NCI-H748 treated with DMSO at 0.1 percent for 48 hours (cell line): ENCODE measurements around the gene PRRT3.

Experiments
- DNase-seq: peaks from one replicate; lab custom pipeline; 2025; lab: John Stamatoyannopoulos, UW

Gene PRRT3

GRCh38 chr3:9951962-9952805 lies at the start of gene PRRT3:
TSS of gene PRRT3 (minus strand) at chr3:9952408. CDS start at chr3:9950115, 2,293 bp downstream.
- DNase-seq, result no peak

- DNase-seq, result no peak
Measured at GRCh38 chr3:10000686-10001085, 48.5 kb upstream of the PRRT3 start.

GRCh38 chr3:9994086-9994844 lies 42.1 kb upstream of the PRRT3 start:
- DNase-seq, result no peak

GRCh38 chr3:9986230-9986725 lies 34.1 kb upstream of the PRRT3 start:
- peak; percentile 46 for DNase-seq

- DNase-seq, result no peak
Measured at GRCh38 chr3:9980251-9980650, 28.0 kb upstream of the PRRT3 start.

GRCh38 chr3:9978710-9979305 lies 26.6 kb upstream of the PRRT3 start:
- no peak for DNase-seq

GRCh38 chr3:9976721-9977709 lies 24.8 kb upstream of the PRRT3 start:
- no peak for DNase-seq

GRCh38 chr3:9970020-9970652 lies 17.9 kb upstream of the PRRT3 start:
- DNase-seq, result no peak

GRCh38 chr3:9969632-9970019 lies 17.4 kb upstream of the PRRT3 start:
- DNase-seq, result no peak

GRCh38 chr3:9966841-9967240 lies 14.6 kb upstream of the PRRT3 start:
- no peak for DNase-seq

GRCh38 chr3:9965200-9965875 lies 13.1 kb upstream of the PRRT3 start:
- no peak for DNase-seq

GRCh38 chr3:9957214-9957613 lies 5.0 kb upstream of the PRRT3 start:
- no peak for DNase-seq

- no peak for DNase-seq
Measured at GRCh38 chr3:9955611-9956352, 3.6 kb upstream of the PRRT3 start.

- DNase-seq, result no peak
Measured at GRCh38 chr3:9955067-9955502, 2.9 kb upstream of the PRRT3 start.

- no peak for DNase-seq
Measured at GRCh38 chr3:9951598-9951961, 628 bp downstream of the PRRT3 start.

- DNase-seq, result no peak
Measured at GRCh38 chr3:9951126-9951525, 1.1 kb downstream of the PRRT3 start.

- DNase-seq, result no peak
Measured at GRCh38 chr3:9949626-9950025, 2.6 kb downstream of the PRRT3 start.

GRCh38 chr3:9949115-9949514 lies 3.1 kb downstream of the PRRT3 start:
- no peak for DNase-seq

- no peak for DNase-seq
Measured at GRCh38 chr3:9948586-9948985, 3.6 kb downstream of the PRRT3 start.
